ENCODE measurements around the gene PRKAR2B.

The PRKAR2B gene

DNA sequence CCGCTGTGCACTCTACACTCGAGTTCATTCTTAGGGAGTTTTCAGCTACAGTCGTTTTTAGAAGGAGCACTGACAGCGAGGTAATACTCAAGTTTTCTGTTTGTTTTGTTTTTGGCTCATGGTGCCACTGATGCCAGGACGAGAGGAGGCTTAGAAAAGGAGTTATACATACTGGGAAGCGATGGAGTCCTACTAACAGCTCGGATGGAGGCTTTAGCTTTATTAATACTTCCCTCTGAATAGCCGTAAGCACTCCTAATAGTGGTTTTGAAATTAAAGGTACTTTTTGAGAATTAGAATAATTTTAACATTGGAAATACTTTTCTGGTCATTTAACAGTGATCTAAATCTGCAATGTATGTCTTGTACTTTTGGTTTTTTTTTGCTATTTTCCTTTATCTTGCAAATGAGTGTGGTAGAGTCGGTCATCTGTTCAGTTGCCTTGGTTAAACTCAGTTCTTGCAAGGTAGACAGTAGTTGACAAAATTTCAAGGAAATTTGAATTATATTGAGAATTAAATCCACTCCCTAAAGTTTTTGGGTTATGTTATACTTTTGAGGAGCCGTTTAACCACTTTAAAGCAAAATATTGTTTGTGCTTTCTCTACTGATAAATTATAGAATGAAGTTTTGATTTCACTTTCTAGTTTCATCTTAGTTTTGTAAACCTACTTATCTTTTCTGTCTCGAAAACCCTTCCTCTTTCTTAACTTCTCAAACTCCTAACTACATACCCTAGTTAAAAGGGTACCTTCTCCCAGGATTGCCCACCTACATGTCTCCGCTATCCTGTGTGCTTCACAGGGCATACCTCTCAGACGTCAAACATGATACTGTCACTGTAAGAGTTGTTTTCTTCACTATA is 125.8 kb downstream of the PRKAR2B start:
- peak overlapping the region; percentile 98 for H3K4me3 ChIP-seq
- TF ChIP-seq, protein P1, sequence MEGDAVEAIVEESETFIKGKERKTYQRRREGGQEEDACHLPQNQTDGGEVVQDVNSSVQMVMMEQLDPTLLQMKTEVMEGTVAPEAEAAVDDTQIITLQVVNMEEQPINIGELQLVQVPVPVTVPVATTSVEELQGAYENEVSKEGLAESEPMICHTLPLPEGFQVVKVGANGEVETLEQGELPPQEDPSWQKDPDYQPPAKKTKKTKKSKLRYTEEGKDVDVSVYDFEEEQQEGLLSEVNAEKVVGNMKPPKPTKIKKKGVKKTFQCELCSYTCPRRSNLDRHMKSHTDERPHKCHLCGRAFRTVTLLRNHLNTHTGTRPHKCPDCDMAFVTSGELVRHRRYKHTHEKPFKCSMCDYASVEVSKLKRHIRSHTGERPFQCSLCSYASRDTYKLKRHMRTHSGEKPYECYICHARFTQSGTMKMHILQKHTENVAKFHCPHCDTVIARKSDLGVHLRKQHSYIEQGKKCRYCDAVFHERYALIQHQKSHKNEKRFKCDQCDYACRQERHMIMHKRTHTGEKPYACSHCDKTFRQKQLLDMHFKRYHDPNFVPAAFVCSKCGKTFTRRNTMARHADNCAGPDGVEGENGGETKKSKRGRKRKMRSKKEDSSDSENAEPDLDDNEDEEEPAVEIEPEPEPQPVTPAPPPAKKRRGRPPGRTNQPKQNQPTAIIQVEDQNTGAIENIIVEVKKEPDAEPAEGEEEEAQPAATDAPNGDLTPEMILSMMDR (IDR thresholded peaks at IDR 0.05) = no peak
- peak overlapping the region; percentile 100 for H3K27ac ChIP-seq
- DNase-seq (ENCODE audit: low spot score) = no peak

DNA sequence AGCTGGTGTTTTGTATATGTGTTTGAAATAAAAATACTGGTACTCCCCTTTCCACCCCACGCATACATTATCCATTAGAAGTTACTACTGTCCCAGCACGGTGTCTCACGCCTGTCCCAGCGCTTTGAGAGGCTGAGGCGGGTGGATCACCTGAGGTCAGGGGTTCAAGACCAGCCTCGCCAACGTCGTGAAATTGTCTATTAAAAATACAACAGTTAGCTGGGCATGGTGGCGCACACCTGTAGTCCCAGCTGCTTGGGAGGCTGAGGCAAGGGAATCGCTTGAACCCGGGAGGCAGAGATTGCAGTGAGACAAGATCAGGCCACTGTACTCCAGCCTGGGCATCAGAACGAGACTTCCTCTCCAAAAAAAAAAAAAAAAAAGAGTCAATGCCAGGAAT is 127.0 kb downstream of the PRKAR2B start:
- H3K27ac ChIP-seq = peak overlapping the region in 1 of 2 donors; percentile 23
- no peak for DNase-seq (ENCODE audit: low spot score)
- TF ChIP-seq, protein P1 (IDR thresholded peaks at IDR 0.05) = no peak
- H3K4me3 ChIP-seq = no peak overlapping the region

GRCh38 chr7:107172276-107173032 is 127.9 kb downstream of the PRKAR2B start:
- no peak overlapping the region for H3K27ac ChIP-seq
- DNase-seq (ENCODE audit: low spot score) = no peak
- TF ChIP-seq, protein P1 (IDR thresholded peaks at IDR 0.05) = no peak
- H3K4me3 ChIP-seq = no peak overlapping the region

DNA sequence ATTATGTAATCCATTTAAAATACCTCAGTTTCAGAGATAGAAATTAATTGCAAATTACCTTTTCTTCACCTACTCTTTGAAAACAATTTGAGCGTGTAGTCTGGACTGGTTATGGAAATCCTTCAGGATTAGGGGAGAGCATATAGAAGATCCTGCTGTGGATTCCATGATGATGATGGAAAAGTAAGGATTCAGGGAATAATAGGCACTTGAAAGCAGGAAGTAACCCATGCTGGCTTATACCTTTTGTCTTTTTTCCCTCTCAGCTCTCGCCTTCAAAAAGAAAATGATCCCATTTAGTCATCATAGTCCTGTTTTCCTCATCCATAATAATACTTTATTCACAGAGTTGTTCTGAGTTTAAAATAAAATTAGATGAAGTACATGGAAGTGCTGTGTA is 128.7 kb downstream of the PRKAR2B start:
- no peak for DNase-seq (ENCODE audit: low spot score)
- TF ChIP-seq, protein P1 (IDR thresholded peaks at IDR 0.05) = no peak
- Histone ChIP-seq H3K4me3 (no peak overlapping the region), H3K27ac (no peak overlapping the region)

GRCh38 chr7:107173691-107174406 is 129.3 kb downstream of the PRKAR2B start:
- TF ChIP-seq, protein P1 (IDR thresholded peaks at IDR 0.05) = no peak
- Histone ChIP-seq H3K27ac (no peak overlapping the region), H3K4me3 (no peak overlapping the region)
- DNase-seq (ENCODE audit: low spot score) = no peak

DNA sequence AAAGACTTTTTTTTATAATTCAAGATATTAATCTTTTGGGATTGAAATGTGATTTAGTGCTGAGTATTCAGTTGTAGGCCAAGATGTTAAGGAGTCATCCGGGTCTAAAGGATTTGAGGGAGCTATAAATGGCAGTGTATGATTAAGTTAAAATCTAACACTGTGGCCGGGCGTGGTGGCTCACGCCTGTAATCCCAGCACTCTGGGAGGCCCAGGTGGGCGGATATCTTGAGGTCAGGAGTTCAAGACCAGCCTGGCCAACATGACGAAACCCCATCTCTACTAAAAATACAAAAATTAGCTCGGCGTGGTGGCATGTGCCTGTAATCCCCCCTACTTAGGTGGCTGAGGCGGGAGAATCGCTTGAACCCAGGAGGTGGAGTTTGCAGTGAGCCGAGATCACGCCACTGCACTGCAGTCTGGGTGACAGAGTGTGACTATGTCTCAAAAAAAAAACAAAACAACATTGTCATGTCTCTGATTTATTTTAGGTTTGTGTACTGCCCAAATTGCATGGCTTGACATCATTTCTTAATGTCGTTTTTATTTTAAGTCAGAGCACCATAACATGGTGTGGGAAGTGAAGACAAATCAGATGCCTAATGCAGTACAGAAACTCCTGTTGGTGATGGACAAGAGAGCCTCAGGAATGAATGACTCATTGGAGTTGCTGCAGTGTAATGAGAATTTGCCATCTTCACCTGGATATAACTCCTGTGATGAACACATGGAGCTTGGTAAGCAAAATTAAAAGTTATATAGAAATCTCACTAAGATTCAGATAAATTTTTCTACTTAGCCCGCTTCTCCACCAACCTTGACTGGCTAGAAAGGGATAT is 135.0 kb downstream of the PRKAR2B start:
- no peak for DNase-seq (ENCODE audit: low spot score)
- H3K27ac ChIP-seq = peak overlapping the region in 1 of 2 donors; percentile 6
- TF ChIP-seq, protein P1 (IDR thresholded peaks at IDR 0.05) = no peak
- H3K4me3 ChIP-seq = no peak overlapping the region

Data from coronary artery (tissue), 2 donors.